Measurements from ENCODE around the gene PDE6A.

PDE6A gene

GRCh38 chr5:149852641-149853330, 91.8 kb downstream of the PDE6A start:
- no peak overlapping the region for H3K4me3 ChIP-seq (replicated peaks; ENCODE audit: low read depth, low read length)
- peak; percentile 52 for DNase-seq (ENCODE audit: extremely low read depth, low read depth)
- TF ChIP-seq CTCF (IDR thresholded peaks at IDR 0.05; ENCODE audit: low read depth, low read length, missing control alignments) = peak; percentile 95

GRCh38 chr5:149851211-149851610, 93.4 kb downstream of the PDE6A start:
- no peak for DNase-seq (ENCODE audit: extremely low read depth, low read depth)
- H3K4me3 ChIP-seq (replicated peaks; ENCODE audit: low read depth, low read length) = no peak overlapping the region
- no peak for TF ChIP-seq CTCF (IDR thresholded peaks at IDR 0.05; ENCODE audit: low read depth, low read length, missing control alignments)

GRCh38 chr5:149849966-149850910, 94.4 kb downstream of the PDE6A start:
- no peak overlapping the region for H3K4me3 ChIP-seq (replicated peaks; ENCODE audit: low read depth, low read length)
- TF ChIP-seq CTCF (IDR thresholded peaks at IDR 0.05; ENCODE audit: low read depth, low read length, missing control alignments) = no peak
- no peak for DNase-seq (ENCODE audit: extremely low read depth, low read depth)

GRCh38 chr5:149849280-149849965, 95.2 kb downstream of the PDE6A start:
- DNase-seq (ENCODE audit: extremely low read depth, low read depth) = no peak
- no peak for TF ChIP-seq CTCF (IDR thresholded peaks at IDR 0.05; ENCODE audit: low read depth, low read length, missing control alignments)
- no peak overlapping the region for H3K4me3 ChIP-seq (replicated peaks; ENCODE audit: low read depth, low read length)

- H3K4me3 ChIP-seq (replicated peaks; ENCODE audit: low read depth, low read length) = no peak overlapping the region
- no peak for DNase-seq (ENCODE audit: extremely low read depth, low read depth)
- TF ChIP-seq CTCF (IDR thresholded peaks at IDR 0.05; ENCODE audit: low read depth, low read length, missing control alignments) = no peak
Measured at GRCh38 chr5:149847611-149848010, 97.0 kb downstream of the PDE6A start.

- no peak for TF ChIP-seq CTCF (IDR thresholded peaks at IDR 0.05; ENCODE audit: low read depth, low read length, missing control alignments)
- no peak overlapping the region for H3K4me3 ChIP-seq (replicated peaks; ENCODE audit: low read depth, low read length)
- no peak for DNase-seq (ENCODE audit: extremely low read depth, low read depth)
Measured at GRCh38 chr5:149846021-149846420, 98.6 kb downstream of the PDE6A start.
